Left cardiac atrium (tissue), 4 donors: ENCODE measurements around the gene NHSL2. TPM values are rescaled to one million over a fixed set of nuclear protein-coding genes. Genes with fewer than 3 reads are reported as not detected.
A peak's percentile ranks its signal among the peaks of the same experiment; 100 is the strongest.
"Not testable (repeated sequence)": the region's sequence is repeated elsewhere in the genome, so short reads cannot be mapped to it uniquely, and the experiment has no call there.

Experiments used
- ATAC-seq, 2 donors: fragments of 200-7000 bp; cut with Tn5 transposase; one replicate each; pipeline ENCODE4 v1.9.1; 2020; ENCODE audit warnings: mild to moderate bottlenecking in 2 of 2, moderate library complexity in 2 of 2
- DNase-seq: peaks from one replicate; pipeline ENCODE4 v3.0.0-alpha.2; 2020
- intact Hi-C, 2 donors: fragments of 100-400 bp; cut with DNase I; formaldehyde crosslinking; loops; one replicate each; pipeline versions ENCODE4 v1.14.1 to v1.15.1; 2022 to 2023
- long read RNA-seq: library from polyadenylated mRNA; unstranded; transcript quantifications from one replicate; pipeline ENCODE4 v2.0.0, GENCODE V29; 2021
- total RNA-seq, 2 donors: library from RNA; stranded (reverse); fragmentation: NEBNext Ultra II Directional; extraction: Animal tissue kit (Norgen Biotek cat#: 25700); gene quantifications; one replicate each; pipeline ENCODE4 v1.2.1, GENCODE V29; 2021
- donor health status: DM: no; HTN: yes; CAD: no.
- donor health status: DM: no; HTN: yes; CAD: no; lungs with severe emphysema.
- donor health status: DM: yes; HTN: yes; CAD: no.
- donor health status: Dilated cardiomyopathy.

The NHSL2 gene
- 1 to 10 TPM; 6.1 to 8.8 TPM for total RNA-seq
- long read RNA-seq, partial matches to known transcripts: 0 of 1 reads
- long read RNA-seq, other reads (novel, unspliced or antisense): 1 of 1 reads

GRCh38 chrX:71910643-71910985 lies at the start of gene NHSL2:
Gene NHSL2, plus strand, starts transcription at chrX:71910845.
- ATAC-seq (peak; percentile 62 to 77), DNase-seq (peak; percentile 45)
- intact Hi-C loops: no loop called here

GRCh38 chrX:71867680-71868079 lies 43.0 kb upstream of the NHSL2 start:
- intact Hi-C loops: no loop called here
- ATAC-seq: no peak
- no peak for DNase-seq

GRCh38 chrX:71869566-71869965 lies 41.1 kb upstream of the NHSL2 start:
- intact Hi-C loops: not testable (repeated sequence)

GRCh38 chrX:71870208-71871098 lies 40.2 kb upstream of the NHSL2 start:
- intact Hi-C loops: no loop called here
- DNase-seq (no peak), ATAC-seq (peak in 1 of 2 donors; percentile 59)

More at GRCh38 chrX:71869566-71869965, 41.1 kb upstream of the NHSL2 start:
- not testable (repeated sequence) for ATAC-seq, DNase-seq

- ATAC-seq: peak; percentile 57 to 90
- peak; percentile 48 for DNase-seq
- intact Hi-C loops: no loop called here
Measured at GRCh38 chrX:71871367-71871766, 39.3 kb upstream of the NHSL2 start.

GRCh38 chrX:71872542-71873458 lies 37.8 kb upstream of the NHSL2 start:
- no peak for ATAC-seq
- no peak for DNase-seq
- intact Hi-C loops: no loop called here

GRCh38 chrX:71873459-71873833 lies 37.2 kb upstream of the NHSL2 start:
- intact Hi-C loops: no loop called here
- DNase-seq: no peak
- no peak for ATAC-seq

GRCh38 chrX:71876841-71877240 lies 33.8 kb upstream of the NHSL2 start:
- ATAC-seq, DNase-seq, intact Hi-C loops: not testable (repeated sequence)

GRCh38 chrX:71885099-71885498 lies 25.5 kb upstream of the NHSL2 start:
- no peak for DNase-seq
- ATAC-seq: no peak
- intact Hi-C loops: no loop called here

- DNase-seq (no peak), ATAC-seq (no peak)
- intact Hi-C loops: no loop called here
Measured at GRCh38 chrX:71895607-71896006, 15.0 kb upstream of the NHSL2 start.

- no peak for DNase-seq
- intact Hi-C loops: no loop called here
Measured at GRCh38 chrX:71906144-71906543, 4.5 kb upstream of the NHSL2 start.

GRCh38 chrX:71908387-71908786 lies 2.3 kb upstream of the NHSL2 start:
- ATAC-seq: no peak
- DNase-seq: no peak
- intact Hi-C loops: no loop called here

More at GRCh38 chrX:71906144-71906543, 4.5 kb upstream of the NHSL2 start:
- ATAC-seq: no peak

GRCh38 chrX:71909956-71910355 lies 689 bp upstream of the NHSL2 start:
- intact Hi-C loops: no loop called here

GRCh38 chrX:71910986-71911730 lies 513 bp downstream of the NHSL2 start:
- intact Hi-C loops: no loop called here
- DNase-seq (peak; percentile 27), ATAC-seq (peak; percentile 64 to 81)

More at GRCh38 chrX:71909956-71910355, 689 bp upstream of the NHSL2 start:
- DNase-seq: peak; percentile 50
- ATAC-seq: peak in 1 of 2 donors; percentile 72

GRCh38 chrX:71911731-71912050 lies 1.0 kb downstream of the NHSL2 start:
- intact Hi-C loops: no loop called here
- ATAC-seq: peak; percentile 27 to 63
- DNase-seq: peak; percentile 33

GRCh38 chrX:71912156-71912555 lies 1.5 kb downstream of the NHSL2 start:
- no peak for DNase-seq
- intact Hi-C loops: no loop called here
- ATAC-seq: peak in 1 of 2 donors; percentile 58

- intact Hi-C loops: no loop called here
- DNase-seq (no peak), ATAC-seq (no peak)
Measured at GRCh38 chrX:71913156-71913950, 2.7 kb downstream of the NHSL2 start.

GRCh38 chrX:71917621-71918343 lies 7.1 kb downstream of the NHSL2 start:
- intact Hi-C loops: no loop called here
- ATAC-seq (peak in 1 of 2 donors; percentile 86), DNase-seq (no peak)
